Measurements from ENCODE around the gene TRIM69. TPM values are rescaled to one million over a fixed set of nuclear protein-coding genes. Genes with fewer than 3 reads are reported as not detected.
"Not testable (repeated sequence)": the region's sequence is repeated elsewhere in the genome, so short reads cannot be mapped to it uniquely, and the experiment has no call there.

The TRIM69 gene
- total RNA-seq, 4 donors from 2014 or later: 20.3 to 23.3 (median 21.9) TPM

GRCh38 chr15:44735482-44736180 is 697 bp upstream of the TRIM69 start:
- peaks cover 9 to 34% (median 18%) of the 10 kb centered on the region in 4 donors for H3K4me1 ChIP-seq
- no peak overlapping the region for H3K4me3 ChIP-seq
- peaks cover 0 to 12% (median 9%) of the 10 kb centered on the region in 4 donors for H3K36me3 ChIP-seq
- TF ChIP-seq POLR2A (IDR thresholded peaks at IDR 0.05; ENCODE audit: low read depth) (no peak), POLR2AphosphoS5 (IDR thresholded peaks at IDR 0.05) (no peak), EP300 (IDR thresholded peaks at IDR 0.05) (no peak)
- TF ChIP-seq, protein P1, sequence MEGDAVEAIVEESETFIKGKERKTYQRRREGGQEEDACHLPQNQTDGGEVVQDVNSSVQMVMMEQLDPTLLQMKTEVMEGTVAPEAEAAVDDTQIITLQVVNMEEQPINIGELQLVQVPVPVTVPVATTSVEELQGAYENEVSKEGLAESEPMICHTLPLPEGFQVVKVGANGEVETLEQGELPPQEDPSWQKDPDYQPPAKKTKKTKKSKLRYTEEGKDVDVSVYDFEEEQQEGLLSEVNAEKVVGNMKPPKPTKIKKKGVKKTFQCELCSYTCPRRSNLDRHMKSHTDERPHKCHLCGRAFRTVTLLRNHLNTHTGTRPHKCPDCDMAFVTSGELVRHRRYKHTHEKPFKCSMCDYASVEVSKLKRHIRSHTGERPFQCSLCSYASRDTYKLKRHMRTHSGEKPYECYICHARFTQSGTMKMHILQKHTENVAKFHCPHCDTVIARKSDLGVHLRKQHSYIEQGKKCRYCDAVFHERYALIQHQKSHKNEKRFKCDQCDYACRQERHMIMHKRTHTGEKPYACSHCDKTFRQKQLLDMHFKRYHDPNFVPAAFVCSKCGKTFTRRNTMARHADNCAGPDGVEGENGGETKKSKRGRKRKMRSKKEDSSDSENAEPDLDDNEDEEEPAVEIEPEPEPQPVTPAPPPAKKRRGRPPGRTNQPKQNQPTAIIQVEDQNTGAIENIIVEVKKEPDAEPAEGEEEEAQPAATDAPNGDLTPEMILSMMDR (IDR thresholded peaks at IDR 0.05): no peak
- H3K27ac ChIP-seq (replicated peaks in 1 of 4): peak overlapping the region; percentile 16 to 66 (median 36)
- intact Hi-C loops (cut with DNase I): loop anchor here (10.0 kb wide), 1 partner anchor 151 kb away; no protein-coding TSS in a partner anchor
- no peaks in the 10 kb centered on the region for H3K9me3 ChIP-seq
- WGBS: 43% methylated on average over 8 of the region's 8 CpGs
- H3K27me3 ChIP-seq: no peaks in the 10 kb centered on the region
- DNase-seq (ENCODE audit: extremely low spot score): no peak

DNA sequence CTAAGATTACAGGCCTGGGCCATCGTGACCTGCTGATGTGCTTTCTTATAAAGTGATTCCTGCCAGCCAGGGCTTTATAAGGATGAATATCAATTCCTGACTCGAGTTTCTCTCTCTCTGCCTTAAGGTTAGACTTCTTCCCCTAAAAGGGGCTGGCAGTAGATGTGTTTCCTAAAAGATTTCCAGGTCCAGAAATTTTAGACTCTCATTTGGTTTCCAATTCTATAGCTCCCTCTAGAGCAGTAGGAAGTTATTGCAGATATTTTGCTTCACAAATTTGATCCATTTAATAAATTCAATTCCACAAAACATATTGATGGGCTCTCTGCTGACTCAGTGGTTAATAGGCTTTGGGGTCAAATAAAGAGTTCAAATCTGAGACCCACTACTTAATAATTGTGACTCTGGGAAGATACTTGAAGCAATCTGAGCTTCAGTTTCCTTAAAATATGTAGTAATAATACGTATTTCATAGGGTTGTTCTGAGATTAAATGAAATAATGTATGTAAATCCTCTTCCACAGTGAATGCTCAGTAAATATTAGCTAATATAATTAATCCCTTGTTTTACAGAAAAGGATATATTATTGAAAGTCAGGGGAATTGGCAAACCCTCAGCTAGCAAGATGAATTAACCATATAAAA is 2.1 kb downstream of the TRIM69 start:
- DNase-seq (ENCODE audit: extremely low spot score): no peak
- H3K27ac ChIP-seq (replicated peaks in 1 of 4): peak overlapping the region in 1 of 4 donors; percentile 19
- H3K36me3 ChIP-seq: no peaks in the 10 kb centered on the region
- H3K4me1 ChIP-seq: peaks cover 0 to 16% (median 9%) of the 10 kb centered on the region in 4 donors
- TF ChIP-seq EP300 (IDR thresholded peaks at IDR 0.05): no peak
- TF ChIP-seq, protein P1 (IDR thresholded peaks at IDR 0.05): peak; percentile 75 to 82 (median 80)
- no peaks in the 10 kb centered on the region for H3K27me3 ChIP-seq
- H3K4me3 ChIP-seq: no peak overlapping the region
- no peaks in the 10 kb centered on the region for H3K9me3 ChIP-seq
- 65% methylated on average over 3 of the region's 3 CpGs for WGBS
- intact Hi-C loops (cut with DNase I): loop anchor here (2.0 to 10.0 kb wide), 2 partner anchors 76 to 154 kb away; partner anchors contain the start of gene SPG11

- not testable (repeated sequence) for H3K4me3 ChIP-seq; H3K36me3 ChIP-seq; DNase-seq (ENCODE audit: extremely low spot score); H3K27ac ChIP-seq (replicated peaks in 1 of 4); H3K9me3 ChIP-seq; H3K27me3 ChIP-seq
- H3K4me1 ChIP-seq: peaks cover 0 to 16% (median 9%) of the 10 kb centered on the region in 4 donors
- intact Hi-C loops (cut with DNase I): loop anchor here (2.0 to 10.0 kb wide), 2 partner anchors 77 to 155 kb away; partner anchors contain the start of gene SPG11
- WGBS: 84% methylated on average over 15 of the region's 24 CpGs
Measured at GRCh38 chr15:44739222-44739847, 3.0 kb downstream of the TRIM69 start.

DNA sequence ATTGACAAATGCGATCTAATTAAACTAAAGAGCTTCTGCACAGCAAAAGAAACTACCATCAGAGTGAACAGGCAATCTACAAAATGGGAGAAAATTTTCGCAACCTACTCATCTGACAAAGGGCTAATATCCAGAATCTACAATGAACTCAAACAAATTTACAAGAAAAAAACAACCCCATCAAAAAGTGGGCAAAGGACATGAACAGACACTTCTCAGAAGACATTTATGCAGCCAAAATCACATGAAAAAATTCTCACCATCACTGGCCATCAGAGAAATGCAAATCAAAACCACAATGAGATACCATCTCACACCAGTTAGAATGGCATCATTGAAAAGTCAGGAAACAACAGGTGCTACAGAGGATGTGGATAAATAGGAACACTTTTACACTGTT is 7.1 kb downstream of the TRIM69 start:
- H3K9me3 ChIP-seq; H3K27ac ChIP-seq (replicated peaks in 1 of 4); H3K4me3 ChIP-seq; DNase-seq (ENCODE audit: extremely low spot score); H3K4me1 ChIP-seq; H3K27me3 ChIP-seq; H3K36me3 ChIP-seq; intact Hi-C loops (cut with DNase I): not testable (repeated sequence)
- 91% methylated on average over 2 of the region's 2 CpGs for WGBS

DNA sequence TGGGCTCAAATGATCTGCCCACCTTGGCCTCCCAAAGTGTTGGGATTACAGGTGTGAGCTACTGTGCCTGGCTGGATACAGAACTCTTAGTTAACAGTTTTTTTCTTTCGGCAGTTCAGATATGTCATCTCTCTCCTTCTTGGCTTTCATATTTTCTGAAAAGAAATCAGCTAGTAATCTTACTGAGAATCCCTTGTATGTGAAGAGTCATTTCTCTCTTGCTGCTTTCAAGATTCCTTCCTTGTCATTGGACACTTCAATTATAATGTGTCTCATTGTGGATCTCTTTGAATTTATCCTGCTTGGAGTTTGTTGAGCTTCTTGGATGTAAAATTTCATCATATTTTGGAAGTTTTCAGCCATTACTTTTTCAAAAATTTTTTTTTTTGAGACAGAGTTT is 17.0 kb downstream of the TRIM69 start:
- WGBS: 96% methylated on average over 1 of the region's 1 CpG
- intact Hi-C loops (cut with DNase I): no loop called here

More for the DNA sequence above, 17.0 kb downstream of the TRIM69 start:
- no peak for DNase-seq (ENCODE audit: extremely low spot score)
- no peaks in the 10 kb centered on the region for H3K4me1 ChIP-seq
- no peaks in the 10 kb centered on the region for H3K36me3 ChIP-seq
- H3K27me3 ChIP-seq: no peaks in the 10 kb centered on the region
- peaks cover 0 to 8% (median 0%) of the 10 kb centered on the region in 4 donors for H3K9me3 ChIP-seq
- no peak overlapping the region for H3K4me3 ChIP-seq
- TF ChIP-seq, protein P1 (IDR thresholded peaks at IDR 0.05): no peak
- no peak for TF ChIP-seq POLR2AphosphoS5 (IDR thresholded peaks at IDR 0.05)
- TF ChIP-seq EP300 (IDR thresholded peaks at IDR 0.05): no peak
- no peak for TF ChIP-seq POLR2A (IDR thresholded peaks at IDR 0.05; ENCODE audit: low read depth)
- no peak overlapping the region for H3K27ac ChIP-seq (replicated peaks in 1 of 4)
